OCI-LY3 (cell line): ENCODE results near the gene L2HGDH.

Source experiments
- CTCF ChIP-seq: fragments of 200-600, 300-600 bp; sonication (generic); IDR thresholded peaks from 2 replicates; pipeline ENCODE4 v1.5.1; 2014; ENCODE audit warnings: antibody characterized with exemption, low read length, low read depth
- EZH2phosphoT487 ChIP-seq: fragments of 200-600 bp; shearing (Covaris generic); IDR thresholded peaks from 2 replicates; pipeline ENCODE4 v1.6.1; 2018; ENCODE audit warnings: antibody characterized with exemption, mixed run types, low read depth

- TF ChIP-seq CTCF = no peak
- TF ChIP-seq EZH2phosphoT487 = no peak
Measured at GRCh38 chr14:50290306-50290705, 21.7 kb downstream of the L2HGDH start.
